HEK293 (cell line): ENCODE data around the gene MAP3K15.

Source experiments
- CTCF ChIA-PET: fragments of 350-600 bp; formaldehyde crosslinking; extraction: SDS; loops from one replicate; lab custom pipeline; 2021; ENCODE audit warnings: antibody characterized with exemption; lab: Yijun Ruan, JAX
- POLR2A ChIA-PET: fragments of 300-600 bp; formaldehyde crosslinking; extraction: SDS; loops from one replicate; lab custom pipeline; 2020; ENCODE audit warnings: antibody characterized with exemption, inconsistent platforms; lab: Yijun Ruan, JAX
- H3K27ac ChIP-seq: fragments of 200-500 bp; sonication (Bioruptor generic); 2 replicates; pipeline ENCODE4 v1.5.1; 2014; ENCODE audit warnings: low read depth, low read length, control low read depth, inconsistent platforms; ENCODE audit errors: extremely low read depth
- H3K36me3 ChIP-seq, 2 experiments: fragments of 200-500 bp in 1 of 2; sonication (Bioruptor generic) in 1 of 2; 1 replicate in 1 of 2; 2 replicates in 1 of 2; pipeline ENCODE4 v1.5.1; 2014 to 2017; ENCODE audit warnings: inconsistent platforms in 2 of 2, low read length in 2 of 2; ENCODE audit not compliant: control insufficient read depth in 2 of 2, insufficient read depth in 1 of 2
- H3K4me1 ChIP-seq: fragments of 200-500 bp; sonication (Bioruptor generic); 2 replicates; pipeline ENCODE4 v1.5.1; 2014; ENCODE audit warnings: mild to moderate bottlenecking, low read length, inconsistent platforms; ENCODE audit not compliant: control insufficient read depth, insufficient read depth
- H3K4me3 ChIP-seq: 2 replicates; pipeline ENCODE4 v1.5.1; 2011; ENCODE audit warnings: low read depth, mild to moderate bottlenecking, control low read depth, low read length, moderate library complexity
- H3K9me3 ChIP-seq: fragments of 200-500 bp; sonication (Bioruptor generic); 2 replicates; pipeline ENCODE4 v1.5.1; 2014; ENCODE audit warnings: low read depth, low read length, inconsistent platforms; ENCODE audit not compliant: control insufficient read depth, insufficient read depth
- KLF16 ChIP-seq: fragments of 450-650 bp; formaldehyde crosslinking; IDR thresholded peaks from 2 replicates; pipeline ENCODE4 v1.5.1; 2017; ENCODE audit warnings: missing biosample characterization, missing genetic modification characterization
- MYNN ChIP-seq: fragments of 450-650 bp; formaldehyde crosslinking; IDR thresholded peaks from 2 replicates; pipeline ENCODE4 v1.5.1; 2016; ENCODE audit warnings: missing biosample characterization, missing genetic modification characterization, borderline replicate concordance
- SCRT1 ChIP-seq: fragments of 450-650 bp; formaldehyde crosslinking; IDR thresholded peaks from 2 replicates; pipeline ENCODE4 v1.5.1; 2016; ENCODE audit warnings: missing biosample characterization, missing genetic modification characterization, borderline replicate concordance
- SCRT2 ChIP-seq: fragments of 450-650 bp; formaldehyde crosslinking; IDR thresholded peaks from 2 replicates; pipeline ENCODE4 v1.5.1; 2016; ENCODE audit warnings: missing biosample characterization, missing genetic modification characterization
- SP7 ChIP-seq: fragments of 450-650 bp; formaldehyde crosslinking; IDR thresholded peaks from 2 replicates; pipeline ENCODE4 v1.5.1; 2016; ENCODE audit warnings: missing biosample characterization, missing genetic modification characterization
- ZNF24 ChIP-seq: fragments of 450-650 bp; formaldehyde crosslinking; IDR thresholded peaks from 2 replicates; pipeline ENCODE4 v1.5.1; 2016; ENCODE audit warnings: missing biosample characterization, missing genetic modification characterization
- ZNF416 ChIP-seq: fragments of 450-650 bp; formaldehyde crosslinking; IDR thresholded peaks from 2 replicates; pipeline ENCODE4 v1.5.1; 2016; ENCODE audit warnings: missing biosample characterization, missing genetic modification characterization
- ZNF473 ChIP-seq: fragments of 450-650 bp; formaldehyde crosslinking; IDR thresholded peaks from 2 replicates; pipeline ENCODE4 v1.5.1; 2017; ENCODE audit warnings: missing biosample characterization, missing genetic modification characterization
- ZNF600 ChIP-seq: fragments of 450-650 bp; formaldehyde crosslinking; IDR thresholded peaks from 2 replicates; pipeline ENCODE4 v1.5.1; 2016; ENCODE audit warnings: missing biosample characterization, missing genetic modification characterization
- ZNF610 ChIP-seq: fragments of 450-650 bp; formaldehyde crosslinking; IDR thresholded peaks from 2 replicates; pipeline ENCODE4 v1.5.1; 2016; ENCODE audit warnings: missing biosample characterization, missing genetic modification characterization, borderline replicate concordance
- ZNF626 ChIP-seq: fragments of 450-650 bp; sonication (Bioruptor Pico); formaldehyde crosslinking; IDR thresholded peaks from 2 replicates; pipeline ENCODE4 v1.5.1; 2018; ENCODE audit warnings: missing biosample characterization, missing genetic modification characterization, inconsistent platforms
- ZNF677 ChIP-seq: fragments of 450-650 bp; IDR thresholded peaks from 2 replicates; pipeline ENCODE4 v1.5.0; 2018; ENCODE audit warnings: missing biosample characterization, mild to moderate bottlenecking, missing genetic modification characterization, moderate library complexity
- ZNF791 ChIP-seq: fragments of 450-650 bp; formaldehyde crosslinking; IDR thresholded peaks from 2 replicates; pipeline ENCODE4 v1.5.1; 2016; ENCODE audit warnings: missing biosample characterization, missing genetic modification characterization
- ZSCAN23 ChIP-seq: fragments of 450-650 bp; formaldehyde crosslinking; IDR thresholded peaks from 2 replicates; pipeline ENCODE4 v1.5.1; 2016; ENCODE audit warnings: missing biosample characterization, missing genetic modification characterization
- TF ChIP-seq, protein P1 (sequence below): fragments of 450-650 bp; formaldehyde crosslinking; IDR thresholded peaks from 2 replicates; pipeline ENCODE4 v1.5.1; 2017; ENCODE audit warnings: missing biosample characterization, missing genetic modification characterization
- TF ChIP-seq, protein P2 (sequence below): fragments of 450-650 bp; formaldehyde crosslinking; IDR thresholded peaks from 2 replicates; pipeline ENCODE4 v1.5.1; 2016; ENCODE audit warnings: missing biosample characterization, missing genetic modification characterization
- TF ChIP-seq, protein P3 (sequence below): sonication (generic); formaldehyde crosslinking; IDR thresholded peaks from 2 replicates; pipeline ENCODE4 v1.8.1; 2022; ENCODE audit warnings: mild to moderate bottlenecking, moderate library complexity, missing genetic modification reagents
- TF ChIP-seq, protein P4 (sequence below): fragments of 450-650 bp; IDR thresholded peaks from 2 replicates; pipeline ENCODE4 v1.5.1; 2018; ENCODE audit warnings: missing biosample characterization, missing genetic modification characterization
- TF ChIP-seq, protein P5 (sequence below): fragments of 450-650 bp; formaldehyde crosslinking; IDR thresholded peaks from 2 replicates; pipeline ENCODE4 v1.5.1; 2016; ENCODE audit warnings: missing biosample characterization, missing genetic modification characterization
- TF ChIP-seq, protein P6 (sequence below): fragments of 450-650 bp; formaldehyde crosslinking; IDR thresholded peaks from 2 replicates; pipeline ENCODE4 v1.5.1; 2017; ENCODE audit warnings: missing biosample characterization, missing genetic modification characterization

Gene MAP3K15, protein sequence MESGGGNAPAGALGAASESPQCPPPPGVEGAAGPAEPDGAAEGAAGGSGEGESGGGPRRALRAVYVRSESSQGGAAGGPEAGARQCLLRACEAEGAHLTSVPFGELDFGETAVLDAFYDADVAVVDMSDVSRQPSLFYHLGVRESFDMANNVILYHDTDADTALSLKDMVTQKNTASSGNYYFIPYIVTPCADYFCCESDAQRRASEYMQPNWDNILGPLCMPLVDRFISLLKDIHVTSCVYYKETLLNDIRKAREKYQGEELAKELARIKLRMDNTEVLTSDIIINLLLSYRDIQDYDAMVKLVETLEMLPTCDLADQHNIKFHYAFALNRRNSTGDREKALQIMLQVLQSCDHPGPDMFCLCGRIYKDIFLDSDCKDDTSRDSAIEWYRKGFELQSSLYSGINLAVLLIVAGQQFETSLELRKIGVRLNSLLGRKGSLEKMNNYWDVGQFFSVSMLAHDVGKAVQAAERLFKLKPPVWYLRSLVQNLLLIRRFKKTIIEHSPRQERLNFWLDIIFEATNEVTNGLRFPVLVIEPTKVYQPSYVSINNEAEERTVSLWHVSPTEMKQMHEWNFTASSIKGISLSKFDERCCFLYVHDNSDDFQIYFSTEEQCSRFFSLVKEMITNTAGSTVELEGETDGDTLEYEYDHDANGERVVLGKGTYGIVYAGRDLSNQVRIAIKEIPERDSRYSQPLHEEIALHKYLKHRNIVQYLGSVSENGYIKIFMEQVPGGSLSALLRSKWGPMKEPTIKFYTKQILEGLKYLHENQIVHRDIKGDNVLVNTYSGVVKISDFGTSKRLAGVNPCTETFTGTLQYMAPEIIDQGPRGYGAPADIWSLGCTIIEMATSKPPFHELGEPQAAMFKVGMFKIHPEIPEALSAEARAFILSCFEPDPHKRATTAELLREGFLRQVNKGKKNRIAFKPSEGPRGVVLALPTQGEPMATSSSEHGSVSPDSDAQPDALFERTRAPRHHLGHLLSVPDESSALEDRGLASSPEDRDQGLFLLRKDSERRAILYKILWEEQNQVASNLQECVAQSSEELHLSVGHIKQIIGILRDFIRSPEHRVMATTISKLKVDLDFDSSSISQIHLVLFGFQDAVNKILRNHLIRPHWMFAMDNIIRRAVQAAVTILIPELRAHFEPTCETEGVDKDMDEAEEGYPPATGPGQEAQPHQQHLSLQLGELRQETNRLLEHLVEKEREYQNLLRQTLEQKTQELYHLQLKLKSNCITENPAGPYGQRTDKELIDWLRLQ (N-terminal part only)

DNA sequence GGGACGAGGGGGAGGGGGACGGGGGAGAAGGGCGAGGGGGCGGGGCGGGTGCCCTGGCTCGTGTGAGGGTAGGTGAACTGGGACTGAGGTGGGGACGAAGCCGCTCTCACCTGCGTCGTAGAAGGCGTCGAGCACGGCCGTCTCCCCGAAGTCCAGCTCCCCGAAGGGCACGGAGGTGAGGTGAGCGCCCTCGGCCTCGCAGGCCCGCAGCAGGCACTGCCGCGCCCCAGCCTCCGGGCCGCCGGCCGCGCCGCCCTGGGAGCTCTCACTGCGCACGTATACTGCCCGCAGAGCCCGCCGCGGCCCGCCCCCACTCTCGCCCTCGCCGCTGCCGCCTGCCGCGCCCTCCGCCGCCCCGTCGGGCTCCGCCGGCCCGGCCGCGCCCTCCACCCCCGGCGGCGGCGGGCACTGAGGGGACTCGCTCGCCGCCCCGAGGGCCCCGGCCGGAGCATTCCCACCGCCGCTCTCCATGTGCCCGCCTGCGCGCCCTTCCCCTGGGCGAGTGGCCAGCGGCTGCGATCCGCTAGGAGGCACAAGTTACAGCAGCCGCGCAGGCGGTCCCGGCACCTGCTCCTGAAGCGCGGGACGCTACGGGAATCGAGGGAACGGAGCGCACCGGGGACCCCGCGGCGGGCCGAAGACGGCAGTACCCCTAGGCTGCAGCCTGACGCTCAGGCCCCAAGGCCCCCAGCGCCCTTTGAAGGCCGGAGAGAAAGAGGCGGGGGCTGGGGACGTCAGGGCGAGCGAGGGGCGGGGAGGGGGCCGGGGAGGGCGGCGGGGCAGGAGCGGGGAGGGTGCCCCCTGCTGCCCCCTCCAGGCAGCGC, at the start of gene MAP3K15:
MAP3K15 (minus strand) TSS at position 718 of the 824 bp plus-strand sequence; CDS start at position 471, 247 bp downstream.
- Histone ChIP-seq H3K9me3 (no peaks in the 10 kb centered on the region), H3K36me3 (no peaks in the 10 kb centered on the region), H3K4me1 (no peaks in the 10 kb centered on the region), H3K4me3 (peak within 1 kb of the TSS; percentile 50), H3K27ac (peak within 1 kb of the TSS; percentile 58; the same call in 1 of the 2 replicates)
- ChIA-PET CTCF (interaction anchor here (0.6 to 1.6 kb wide), 6 partner anchors 10 to 173 kb away, joined by 3 to 5 read pairs (median 4); no protein-coding TSS in a partner anchor), POLR2A (no interaction called here)
- TF ChIP-seq ZNF626, result no peak
- no peak for TF ChIP-seq ZNF416
- no peak for TF ChIP-seq ZNF24 (tag by site-specific recombination)
- TF ChIP-seq ZNF791, result no peak
- TF ChIP-seq ZSCAN23, result no peak
- no peak for TF ChIP-seq ZNF600 (tag by site-specific recombination)
- TF ChIP-seq, protein P1, sequence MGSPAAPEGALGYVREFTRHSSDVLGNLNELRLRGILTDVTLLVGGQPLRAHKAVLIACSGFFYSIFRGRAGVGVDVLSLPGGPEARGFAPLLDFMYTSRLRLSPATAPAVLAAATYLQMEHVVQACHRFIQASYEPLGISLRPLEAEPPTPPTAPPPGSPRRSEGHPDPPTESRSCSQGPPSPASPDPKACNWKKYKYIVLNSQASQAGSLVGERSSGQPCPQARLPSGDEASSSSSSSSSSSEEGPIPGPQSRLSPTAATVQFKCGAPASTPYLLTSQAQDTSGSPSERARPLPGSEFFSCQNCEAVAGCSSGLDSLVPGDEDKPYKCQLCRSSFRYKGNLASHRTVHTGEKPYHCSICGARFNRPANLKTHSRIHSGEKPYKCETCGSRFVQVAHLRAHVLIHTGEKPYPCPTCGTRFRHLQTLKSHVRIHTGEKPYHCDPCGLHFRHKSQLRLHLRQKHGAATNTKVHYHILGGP (tag by site-specific recombination), result no peak
- TF ChIP-seq, protein P2, sequence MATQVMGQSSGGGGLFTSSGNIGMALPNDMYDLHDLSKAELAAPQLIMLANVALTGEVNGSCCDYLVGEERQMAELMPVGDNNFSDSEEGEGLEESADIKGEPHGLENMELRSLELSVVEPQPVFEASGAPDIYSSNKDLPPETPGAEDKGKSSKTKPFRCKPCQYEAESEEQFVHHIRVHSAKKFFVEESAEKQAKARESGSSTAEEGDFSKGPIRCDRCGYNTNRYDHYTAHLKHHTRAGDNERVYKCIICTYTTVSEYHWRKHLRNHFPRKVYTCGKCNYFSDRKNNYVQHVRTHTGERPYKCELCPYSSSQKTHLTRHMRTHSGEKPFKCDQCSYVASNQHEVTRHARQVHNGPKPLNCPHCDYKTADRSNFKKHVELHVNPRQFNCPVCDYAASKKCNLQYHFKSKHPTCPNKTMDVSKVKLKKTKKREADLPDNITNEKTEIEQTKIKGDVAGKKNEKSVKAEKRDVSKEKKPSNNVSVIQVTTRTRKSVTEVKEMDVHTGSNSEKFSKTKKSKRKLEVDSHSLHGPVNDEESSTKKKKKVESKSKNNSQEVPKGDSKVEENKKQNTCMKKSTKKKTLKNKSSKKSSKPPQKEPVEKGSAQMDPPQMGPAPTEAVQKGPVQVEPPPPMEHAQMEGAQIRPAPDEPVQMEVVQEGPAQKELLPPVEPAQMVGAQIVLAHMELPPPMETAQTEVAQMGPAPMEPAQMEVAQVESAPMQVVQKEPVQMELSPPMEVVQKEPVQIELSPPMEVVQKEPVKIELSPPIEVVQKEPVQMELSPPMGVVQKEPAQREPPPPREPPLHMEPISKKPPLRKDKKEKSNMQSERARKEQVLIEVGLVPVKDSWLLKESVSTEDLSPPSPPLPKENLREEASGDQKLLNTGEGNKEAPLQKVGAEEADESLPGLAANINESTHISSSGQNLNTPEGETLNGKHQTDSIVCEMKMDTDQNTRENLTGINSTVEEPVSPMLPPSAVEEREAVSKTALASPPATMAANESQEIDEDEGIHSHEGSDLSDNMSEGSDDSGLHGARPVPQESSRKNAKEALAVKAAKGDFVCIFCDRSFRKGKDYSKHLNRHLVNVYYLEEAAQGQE (tag by site-specific recombination), result no peak
- TF ChIP-seq, protein P3, sequence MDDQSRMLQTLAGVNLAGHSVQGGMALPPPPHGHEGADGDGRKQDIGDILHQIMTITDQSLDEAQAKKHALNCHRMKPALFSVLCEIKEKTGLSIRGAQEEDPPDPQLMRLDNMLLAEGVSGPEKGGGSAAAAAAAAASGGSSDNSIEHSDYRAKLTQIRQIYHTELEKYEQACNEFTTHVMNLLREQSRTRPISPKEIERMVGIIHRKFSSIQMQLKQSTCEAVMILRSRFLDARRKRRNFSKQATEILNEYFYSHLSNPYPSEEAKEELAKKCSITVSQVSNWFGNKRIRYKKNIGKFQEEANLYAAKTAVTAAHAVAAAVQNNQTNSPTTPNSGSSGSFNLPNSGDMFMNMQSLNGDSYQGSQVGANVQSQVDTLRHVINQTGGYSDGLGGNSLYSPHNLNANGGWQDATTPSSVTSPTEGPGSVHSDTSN (CRISPR knock-in tag), result no peak
- no peak for TF ChIP-seq SP7
- no peak for TF ChIP-seq SCRT1 (tag by site-specific recombination)
- TF ChIP-seq KLF16 (tag by site-specific recombination), result no peak
- TF ChIP-seq MYNN, result no peak
- TF ChIP-seq, protein P4, sequence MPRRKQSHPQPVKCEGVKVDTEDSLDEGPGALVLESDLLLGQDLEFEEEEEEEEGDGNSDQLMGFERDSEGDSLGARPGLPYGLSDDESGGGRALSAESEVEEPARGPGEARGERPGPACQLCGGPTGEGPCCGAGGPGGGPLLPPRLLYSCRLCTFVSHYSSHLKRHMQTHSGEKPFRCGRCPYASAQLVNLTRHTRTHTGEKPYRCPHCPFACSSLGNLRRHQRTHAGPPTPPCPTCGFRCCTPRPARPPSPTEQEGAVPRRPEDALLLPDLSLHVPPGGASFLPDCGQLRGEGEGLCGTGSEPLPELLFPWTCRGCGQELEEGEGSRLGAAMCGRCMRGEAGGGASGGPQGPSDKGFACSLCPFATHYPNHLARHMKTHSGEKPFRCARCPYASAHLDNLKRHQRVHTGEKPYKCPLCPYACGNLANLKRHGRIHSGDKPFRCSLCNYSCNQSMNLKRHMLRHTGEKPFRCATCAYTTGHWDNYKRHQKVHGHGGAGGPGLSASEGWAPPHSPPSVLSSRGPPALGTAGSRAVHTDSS (tag by site-specific recombination), result no peak
- TF ChIP-seq, protein P5, sequence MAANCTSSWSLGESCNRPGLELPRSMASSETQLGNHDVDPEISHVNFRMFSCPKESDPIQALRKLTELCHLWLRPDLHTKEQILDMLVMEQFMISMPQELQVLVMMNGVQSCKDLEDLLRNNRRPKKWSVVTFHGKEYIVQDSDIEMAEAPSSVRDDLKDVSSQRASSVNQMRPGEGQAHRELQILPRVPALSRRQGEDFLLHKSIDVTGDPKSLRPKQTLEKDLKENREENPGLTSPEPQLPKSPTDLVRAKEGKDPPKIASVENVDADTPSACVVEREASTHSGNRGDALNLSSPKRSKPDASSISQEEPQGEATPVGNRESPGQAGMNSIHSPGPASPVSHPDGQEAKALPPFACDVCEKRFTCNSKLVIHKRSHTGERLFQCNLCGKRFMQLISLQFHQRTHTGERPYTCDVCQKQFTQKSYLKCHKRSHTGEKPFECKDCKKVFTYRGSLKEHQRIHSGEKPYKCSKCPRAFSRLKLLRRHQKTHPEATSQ (tag by site-specific recombination), result no peak
- TF ChIP-seq ZNF610 (tag by site-specific recombination), result no peak
- TF ChIP-seq ZNF677 (tag by site-specific recombination), result no peak
- TF ChIP-seq, protein P6, sequence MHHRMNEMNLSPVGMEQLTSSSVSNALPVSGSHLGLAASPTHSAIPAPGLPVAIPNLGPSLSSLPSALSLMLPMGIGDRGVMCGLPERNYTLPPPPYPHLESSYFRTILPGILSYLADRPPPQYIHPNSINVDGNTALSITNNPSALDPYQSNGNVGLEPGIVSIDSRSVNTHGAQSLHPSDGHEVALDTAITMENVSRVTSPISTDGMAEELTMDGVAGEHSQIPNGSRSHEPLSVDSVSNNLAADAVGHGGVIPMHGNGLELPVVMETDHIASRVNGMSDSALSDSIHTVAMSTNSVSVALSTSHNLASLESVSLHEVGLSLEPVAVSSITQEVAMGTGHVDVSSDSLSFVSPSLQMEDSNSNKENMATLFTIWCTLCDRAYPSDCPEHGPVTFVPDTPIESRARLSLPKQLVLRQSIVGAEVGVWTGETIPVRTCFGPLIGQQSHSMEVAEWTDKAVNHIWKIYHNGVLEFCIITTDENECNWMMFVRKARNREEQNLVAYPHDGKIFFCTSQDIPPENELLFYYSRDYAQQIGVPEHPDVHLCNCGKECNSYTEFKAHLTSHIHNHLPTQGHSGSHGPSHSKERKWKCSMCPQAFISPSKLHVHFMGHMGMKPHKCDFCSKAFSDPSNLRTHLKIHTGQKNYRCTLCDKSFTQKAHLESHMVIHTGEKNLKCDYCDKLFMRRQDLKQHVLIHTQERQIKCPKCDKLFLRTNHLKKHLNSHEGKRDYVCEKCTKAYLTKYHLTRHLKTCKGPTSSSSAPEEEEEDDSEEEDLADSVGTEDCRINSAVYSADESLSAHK (tag by site-specific recombination), result no peak
- no peak for TF ChIP-seq ZNF473
- no peak for TF ChIP-seq SCRT2 (tag by site-specific recombination)
